ENCODE results near the gene LAPTM5. TPM values are rescaled to one million over a fixed set of nuclear protein-coding genes. Genes with fewer than 3 reads are reported as not detected.

LAPTM5 gene
- total and polyA plus RNA-seq, 8 donors = 4.6 to 48.4 (median 35.4) TPM

- WGBS, 5 donors = 76 to 83% (median 79%) methylated on average over 7 to 8 of the region's 8 CpGs
- Histone ChIP-seq H3K4me3 (no peak overlapping the region), H3K4me1 (no peaks in the 10 kb centered on the region), H3K9me3 (no peaks in the 10 kb centered on the region), H3K36me3 (peaks cover 0 to 31% (median 28%) of the 10 kb centered on the region in 4 donors), H3K27me3 (no peaks in the 10 kb centered on the region), H3K27ac (no peak overlapping the region)
- DNase-seq = no peak
- intact Hi-C loops (cut with DNase I; ENCODE audit: low total_unique reads) = no loop called here
- TF ChIP-seq CTCF (IDR thresholded peaks at IDR 0.05) (no peak), EP300 (IDR thresholded peaks at IDR 0.05) (no peak), POLR2AphosphoS5 (IDR thresholded peaks at IDR 0.05) (no peak), POLR2A (IDR thresholded peaks at IDR 0.05) (no peak)
Measured at GRCh38 chr1:30728340-30728739, 29.2 kb downstream of the LAPTM5 start.

DNA sequence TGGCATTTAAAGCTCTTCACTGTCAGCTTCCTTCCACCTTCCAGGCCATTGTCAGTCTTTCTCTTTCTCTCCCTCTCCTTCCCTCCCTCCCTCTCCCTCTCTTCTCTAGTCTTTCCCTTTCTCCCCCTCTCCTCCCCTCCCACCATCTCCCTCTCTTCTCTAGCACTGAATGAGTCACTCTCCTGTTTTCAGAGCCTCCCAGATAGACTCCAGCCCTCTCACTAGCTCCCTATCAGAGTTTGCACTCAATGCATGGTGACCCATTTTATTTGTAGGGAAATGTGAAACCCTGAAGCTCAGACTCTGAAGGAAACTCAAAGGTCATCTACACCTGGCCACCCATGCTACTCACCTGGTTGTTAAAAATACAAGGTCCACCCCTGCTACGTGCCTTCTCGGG lies 29.8 kb downstream of the LAPTM5 start:
- WGBS, 5 donors = 67 to 92% (median 78%) methylated on average over 2 of the region's 2 CpGs
- intact Hi-C loops (cut with DNase I; ENCODE audit: low total_unique reads) = no loop called here
- Histone ChIP-seq H3K9me3 (no peaks in the 10 kb centered on the region), H3K27me3 (no peaks in the 10 kb centered on the region), H3K4me1 (no peaks in the 10 kb centered on the region), H3K27ac (no peak overlapping the region), H3K4me3 (no peak overlapping the region), H3K36me3 (peaks cover 0 to 37% (median 31%) of the 10 kb centered on the region in 4 donors)
- TF ChIP-seq CTCF (IDR thresholded peaks at IDR 0.05) (no peak), POLR2A (IDR thresholded peaks at IDR 0.05) (no peak), EP300 (IDR thresholded peaks at IDR 0.05) (no peak), POLR2AphosphoS5 (IDR thresholded peaks at IDR 0.05) (no peak)
- DNase-seq = no peak

DNA sequence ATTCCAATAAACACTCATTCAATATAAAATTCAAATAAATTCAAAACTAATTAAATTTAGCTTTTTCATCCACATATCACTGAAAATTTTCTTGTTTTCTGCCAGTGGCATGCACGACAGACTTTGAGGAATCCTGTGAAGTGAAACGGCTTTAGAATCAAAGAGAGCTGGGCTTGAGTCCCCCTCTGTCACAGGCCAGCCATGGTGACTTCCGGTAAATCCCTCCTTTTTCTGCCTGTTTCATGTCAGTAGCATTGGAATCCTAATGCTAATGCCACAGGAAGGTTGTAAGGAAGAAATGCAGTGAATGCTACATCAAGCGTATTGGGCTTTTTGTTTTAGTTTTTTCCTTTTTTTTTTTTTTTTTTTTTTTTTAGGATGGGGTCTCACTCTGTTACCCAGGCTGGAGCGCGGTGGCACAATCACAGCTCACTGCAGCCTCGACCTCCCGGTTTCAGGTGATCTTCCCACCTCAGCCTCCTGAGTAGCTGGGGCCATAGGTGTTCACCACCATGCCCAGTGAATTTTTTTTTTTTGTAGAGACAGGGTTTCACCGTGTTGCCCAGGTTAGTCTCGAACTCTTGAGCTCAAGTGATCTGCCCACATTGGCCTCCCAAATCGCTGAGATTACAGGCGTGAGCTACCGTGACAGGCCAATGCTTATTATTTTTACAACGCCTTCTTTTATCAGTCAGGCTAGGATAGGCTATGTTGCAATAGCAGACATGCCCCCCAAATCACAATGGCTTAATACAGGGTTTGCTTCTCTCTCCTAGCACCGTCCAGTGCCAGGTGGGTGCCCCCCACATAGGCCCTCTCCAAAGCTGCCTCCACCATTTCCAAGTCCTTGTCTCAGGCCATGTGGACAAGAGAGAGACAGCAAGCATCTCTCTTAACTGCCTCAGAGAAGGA lies 30.5 kb downstream of the LAPTM5 start:
- intact Hi-C loops (cut with DNase I; ENCODE audit: low total_unique reads) = no loop called here
- no peak for TF ChIP-seq CTCF (IDR thresholded peaks at IDR 0.05)
- no peak for TF ChIP-seq EP300 (IDR thresholded peaks at IDR 0.05)
- TF ChIP-seq POLR2A (IDR thresholded peaks at IDR 0.05) = no peak
- no peaks in the 10 kb centered on the region for H3K27me3 ChIP-seq
- H3K36me3 ChIP-seq = peaks cover 0 to 42% (median 32%) of the 10 kb centered on the region in 4 donors
- 85 to 88% (median 86%) methylated on average over 15 of the region's 15 CpGs for WGBS, 5 donors
- no peak overlapping the region for H3K4me3 ChIP-seq
- peaks cover 0 to 3% (median 0%) of the 10 kb centered on the region in 4 donors for H3K4me1 ChIP-seq
- H3K9me3 ChIP-seq = no peaks in the 10 kb centered on the region
- no peak for DNase-seq
- H3K27ac ChIP-seq = no peak overlapping the region

GRCh38 chr1:30726236-30726635 lies 31.3 kb downstream of the LAPTM5 start:
- Histone ChIP-seq H3K27ac (no peak overlapping the region), H3K27me3 (no peaks in the 10 kb centered on the region), H3K9me3 (no peaks in the 10 kb centered on the region), H3K36me3 (peaks cover 0 to 42% (median 32%) of the 10 kb centered on the region in 4 donors), H3K4me3 (no peak overlapping the region), H3K4me1 (peaks cover 0 to 8% (median 0%) of the 10 kb centered on the region in 4 donors)
- DNase-seq = no peak
- intact Hi-C loops (cut with DNase I; ENCODE audit: low total_unique reads) = no loop called here
- no peak for TF ChIP-seq POLR2AphosphoS5 (IDR thresholded peaks at IDR 0.05)
- TF ChIP-seq POLR2A (IDR thresholded peaks at IDR 0.05) = no peak
- no peak for TF ChIP-seq CTCF (IDR thresholded peaks at IDR 0.05)
- no peak for TF ChIP-seq EP300 (IDR thresholded peaks at IDR 0.05)
- 60 to 79% (median 75%) methylated on average over 7 of the region's 7 CpGs for WGBS, 5 donors
